Occipital lobe (tissue), 2 donors: ENCODE results near the gene ANKRD12. TPM values are rescaled to one million over a fixed set of nuclear protein-coding genes. Genes with fewer than 3 reads are reported as not detected.

ENCODE experiments used
- DNase-seq: peaks from one replicate; lab custom pipeline; 2025; lab: John Stamatoyannopoulos, UW
- total RNA-seq: library from RNA; depleted of rRNA; stranded (reverse); fragments of >200 nt; gene quantifications from one replicate; pipeline ENCODE4 v1.2.3, GENCODE V29; 2014

The ANKRD12 gene
- total RNA-seq, 1 donor from 2014 or later: 186 TPM

- DNase-seq: no peak
Observed at GRCh38 chr18:9287036-9287435, 150.5 kb downstream of the ANKRD12 start.

GRCh38 chr18:9289698-9290097 is 153.1 kb downstream of the ANKRD12 start:
- DNase-seq: no peak

- no peak for DNase-seq
Observed at GRCh38 chr18:9290156-9290555, 153.6 kb downstream of the ANKRD12 start.

- DNase-seq: no peak
Observed at GRCh38 chr18:9292047-9292446, 155.5 kb downstream of the ANKRD12 start.

- DNase-seq: no peak
Observed at GRCh38 chr18:9293948-9294347, 157.4 kb downstream of the ANKRD12 start.

GRCh38 chr18:9296233-9297006 is 159.8 kb downstream of the ANKRD12 start:
- no peak for DNase-seq

- no peak for DNase-seq
Observed at GRCh38 chr18:9297007-9297393, 160.4 kb downstream of the ANKRD12 start.

GRCh38 chr18:9304388-9305070 is 167.9 kb downstream of the ANKRD12 start:
- DNase-seq: no peak

- no peak for DNase-seq
Observed at GRCh38 chr18:9319333-9319732, 182.8 kb downstream of the ANKRD12 start.

GRCh38 chr18:9321017-9321452 is 184.5 kb downstream of the ANKRD12 start:
- no peak for DNase-seq

GRCh38 chr18:9321736-9322135 is 185.2 kb downstream of the ANKRD12 start:
- no peak for DNase-seq

GRCh38 chr18:9322744-9323143 is 186.2 kb downstream of the ANKRD12 start:
- DNase-seq: no peak

- no peak for DNase-seq
Observed at GRCh38 chr18:9323750-9324445, 187.3 kb downstream of the ANKRD12 start.

GRCh38 chr18:9325716-9326115 is 189.1 kb downstream of the ANKRD12 start:
- no peak for DNase-seq

- DNase-seq: no peak
Observed at GRCh38 chr18:9328776-9329175, 192.2 kb downstream of the ANKRD12 start.

GRCh38 chr18:9329471-9329870 is 192.9 kb downstream of the ANKRD12 start:
- DNase-seq: no peak

GRCh38 chr18:9330419-9330818 is 193.8 kb downstream of the ANKRD12 start:
- no peak for DNase-seq

GRCh38 chr18:9333441-9334328 is 197.1 kb downstream of the ANKRD12 start:
- no peak for DNase-seq

GRCh38 chr18:9334329-9334972 is 197.9 kb downstream of the ANKRD12 start, which contains the start of gene TWSG1:
TSS of gene TWSG1 (plus strand) at chr18:9334773. CDS start at chr18:9337230, 2,457 bp downstream.
- DNase-seq: peak; percentile 93

GRCh38 chr18:9334973-9335696 is 198.6 kb downstream of the ANKRD12 start:
- DNase-seq: peak; percentile 28
